GM12875 (cell line): ENCODE measurements around the gene PSMG3.

Experiments
- H3K4me3 ChIP-seq: one replicate; pipeline ENCODE4 v1.5.1; 2011; ENCODE audit warnings: low read depth, low read length, control low read depth
- TF ChIP-seq, protein P1 (sequence below): IDR thresholded peaks from 2 replicates; pipeline ENCODE4 v1.5.1; 2011; ENCODE audit warnings: low read depth, mild to moderate bottlenecking, control low read depth, inconsistent platforms, low read length, moderate library complexity, borderline replicate concordance; ENCODE audit not compliant: insufficient read depth

The PSMG3 gene

GRCh38 chr7:1569440-1569832 is 396 bp downstream of the PSMG3 start:
- H3K4me3 ChIP-seq = peak overlapping the region; percentile 80

DNA sequence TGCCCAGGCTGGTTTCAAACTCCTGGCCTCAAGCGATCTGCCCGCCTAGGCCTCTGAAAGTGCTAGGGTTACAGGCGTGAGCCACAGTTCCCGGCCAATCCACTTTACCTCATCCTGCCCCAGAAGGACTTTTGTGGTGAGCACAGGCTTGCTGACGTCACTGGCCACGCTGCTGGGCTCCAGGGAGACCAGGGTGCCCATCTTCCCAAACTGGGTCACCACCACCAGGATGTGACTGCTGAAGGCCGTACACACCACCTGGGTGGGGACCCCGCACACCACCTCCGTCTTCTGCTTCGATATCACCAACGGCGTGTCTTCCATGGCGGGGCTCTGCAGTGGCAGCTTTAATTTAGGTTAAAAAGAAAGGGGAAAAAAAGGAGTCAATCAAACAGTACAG is 816 bp downstream of the PSMG3 start:
- peak overlapping the region; percentile 80 for H3K4me3 ChIP-seq
- TF ChIP-seq, protein P1, sequence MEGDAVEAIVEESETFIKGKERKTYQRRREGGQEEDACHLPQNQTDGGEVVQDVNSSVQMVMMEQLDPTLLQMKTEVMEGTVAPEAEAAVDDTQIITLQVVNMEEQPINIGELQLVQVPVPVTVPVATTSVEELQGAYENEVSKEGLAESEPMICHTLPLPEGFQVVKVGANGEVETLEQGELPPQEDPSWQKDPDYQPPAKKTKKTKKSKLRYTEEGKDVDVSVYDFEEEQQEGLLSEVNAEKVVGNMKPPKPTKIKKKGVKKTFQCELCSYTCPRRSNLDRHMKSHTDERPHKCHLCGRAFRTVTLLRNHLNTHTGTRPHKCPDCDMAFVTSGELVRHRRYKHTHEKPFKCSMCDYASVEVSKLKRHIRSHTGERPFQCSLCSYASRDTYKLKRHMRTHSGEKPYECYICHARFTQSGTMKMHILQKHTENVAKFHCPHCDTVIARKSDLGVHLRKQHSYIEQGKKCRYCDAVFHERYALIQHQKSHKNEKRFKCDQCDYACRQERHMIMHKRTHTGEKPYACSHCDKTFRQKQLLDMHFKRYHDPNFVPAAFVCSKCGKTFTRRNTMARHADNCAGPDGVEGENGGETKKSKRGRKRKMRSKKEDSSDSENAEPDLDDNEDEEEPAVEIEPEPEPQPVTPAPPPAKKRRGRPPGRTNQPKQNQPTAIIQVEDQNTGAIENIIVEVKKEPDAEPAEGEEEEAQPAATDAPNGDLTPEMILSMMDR = no peak

More at GRCh38 chr7:1569440-1569832, 396 bp downstream of the PSMG3 start:
- TF ChIP-seq, protein P1 = no peak

GRCh38 chr7:1567896-1568510 is 1.8 kb downstream of the PSMG3 start:
- TF ChIP-seq, protein P1 = no peak
- no peak overlapping the region for H3K4me3 ChIP-seq

DNA sequence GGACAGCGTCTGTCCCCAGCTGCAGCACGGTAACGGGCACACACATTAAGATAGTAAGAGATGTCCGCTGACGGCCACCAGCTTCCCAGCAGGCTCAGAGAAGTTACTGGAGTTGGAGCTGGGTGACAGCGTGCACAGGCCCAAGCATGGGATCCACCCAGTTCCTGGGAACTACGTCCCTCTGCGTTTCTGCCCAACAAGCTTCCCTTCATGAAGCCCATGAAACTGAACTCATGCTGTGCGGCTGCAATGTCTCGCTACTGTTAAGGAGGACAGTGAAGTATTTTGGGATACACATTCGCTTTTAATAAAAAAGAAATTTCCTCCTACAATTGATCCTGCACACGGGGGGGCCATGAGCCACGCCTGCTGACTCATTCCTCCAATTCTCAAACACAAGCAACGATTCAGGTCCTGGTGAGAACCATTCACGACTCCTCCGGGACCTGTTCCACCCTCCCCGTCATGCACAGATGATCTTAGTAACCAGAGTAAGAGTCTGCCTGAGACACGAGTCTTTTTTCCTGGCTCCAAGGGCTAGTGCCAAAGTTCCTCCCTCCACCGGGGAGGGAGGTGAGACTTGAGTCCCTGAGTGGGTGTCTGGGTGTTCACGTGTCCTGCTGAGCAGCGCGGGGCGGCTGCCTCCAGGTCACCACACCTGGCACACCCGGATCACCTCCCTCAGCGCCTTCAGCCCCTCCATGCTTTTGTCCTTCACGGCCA is 2.6 kb downstream of the PSMG3 start:
- TF ChIP-seq, protein P1 = no peak
- H3K4me3 ChIP-seq = no peak overlapping the region

GRCh38 chr7:1566687-1567048 is 3.2 kb downstream of the PSMG3 start:
- no peak overlapping the region for H3K4me3 ChIP-seq
- TF ChIP-seq, protein P1 = no peak

DNA sequence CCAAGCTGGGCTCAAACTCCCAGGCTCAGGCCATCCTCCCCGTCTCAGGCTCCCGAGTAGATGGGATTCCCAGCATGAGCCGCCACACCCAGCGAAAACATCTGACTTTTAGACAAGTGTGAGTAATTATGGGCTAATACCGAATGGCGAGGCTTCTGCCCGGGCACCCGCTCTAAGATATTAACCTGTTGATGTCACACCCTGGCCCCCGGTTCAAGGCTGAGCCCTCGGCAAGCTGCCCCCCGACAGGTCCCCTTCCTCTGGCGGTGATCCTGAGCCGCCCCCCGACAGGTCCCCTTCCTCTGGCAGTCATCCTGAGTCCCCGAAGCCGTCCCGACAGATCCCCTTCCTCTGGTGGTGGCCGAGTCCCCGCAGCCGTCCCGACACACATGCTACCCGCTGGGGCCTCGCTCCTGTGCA is 5.2 kb downstream of the PSMG3 start:
- TF ChIP-seq, protein P1 = no peak
- no peak overlapping the region for H3K4me3 ChIP-seq
